SK-N-SH (cell line): Measurements from ENCODE around the gene SRD5A1. TPM values are rescaled to one million over a fixed set of nuclear protein-coding genes. Genes with fewer than 3 reads are reported as not detected.

ENCODE experiments used
- CTCF ChIA-PET: fragments of 300-600, 350-600 bp; formaldehyde crosslinking; extraction: SDS; loops from one replicate; lab custom pipeline; 2021; lab: Yijun Ruan, JAX
- POLR2A ChIA-PET: fragments of 350-600 bp; sonication (Branson Sonifier 250); formaldehyde crosslinking; extraction: SDS; loops from one replicate; lab custom pipeline; 2020; ENCODE audit warnings: antibody characterized with exemption, inconsistent platforms; lab: Yijun Ruan, JAX
- DNase-seq: peaks from one replicate; pipeline ENCODE4 v3.0.0; 2012
- H2AFZ ChIP-seq: fragments of 200-600 bp; sonication (generic); 2 replicates; pipeline ENCODE4 v1.8.1; 2016; ENCODE audit warnings: antibody characterized with exemption, mild to moderate bottlenecking, low read depth
- H3F3A ChIP-seq: fragments of 200-600 bp; sonication (generic); replicated peaks from 2 replicates; pipeline ENCODE3; 2016; ENCODE audit warnings: antibody characterized with exemption, mild to moderate bottlenecking; ENCODE audit not compliant: insufficient read depth
- H3K27ac ChIP-seq, 2 experiments: fragments of 200-500 bp in 1 of 2; fragments of 200-600 bp in 1 of 2; sonication (Bioruptor generic) in 1 of 2; sonication (generic), shearing (Covaris generic) in 1 of 2; 2 replicates each; pipeline versions ENCODE4 v1.5.1 to v1.6.1; 2014 to 2016; ENCODE audit warnings: low read depth in 2 of 2, inconsistent platforms in 1 of 2, low read length in 1 of 2, mild to moderate bottlenecking in 1 of 2, mixed read lengths in 1 of 2
- H3K27me3 ChIP-seq: fragments of 200-600 bp; sonication (generic), shearing (Covaris generic); 2 replicates; pipeline ENCODE4 v1.6.1; 2016; ENCODE audit warnings: mixed run types; ENCODE audit not compliant: insufficient read depth
- H3K36me3 ChIP-seq, 2 experiments: fragments of 200-500 bp in 1 of 2; fragments of 200-600 bp in 1 of 2; sonication (Bioruptor generic) in 1 of 2; sonication (generic) in 1 of 2; replicated peaks in 1 of 2; 2 replicates each; pipeline versions ENCODE3 to v1.5.1; 2014 to 2016; ENCODE audit warnings: low read length in 1 of 2, mild to moderate bottlenecking in 1 of 2; ENCODE audit not compliant: insufficient read depth in 2 of 2, control insufficient read depth in 1 of 2
- H3K4me1 ChIP-seq, 2 experiments: fragments of 200-500 bp in 1 of 2; fragments of 200-600 bp in 1 of 2; sonication (Bioruptor generic) in 1 of 2; sonication (generic), shearing (Covaris generic) in 1 of 2; 2 replicates each; pipeline versions ENCODE4 v1.5.1 to v1.6.1; 2014 to 2016; ENCODE audit warnings: low read depth in 1 of 2, low read length in 1 of 2, mixed run types in 1 of 2; ENCODE audit not compliant: insufficient read depth in 2 of 2, control insufficient read depth in 1 of 2
- H3K4me2 ChIP-seq: fragments of 200-600 bp; sonication (generic), shearing (Covaris generic); 2 replicates; pipeline ENCODE4 v1.6.1; 2017; ENCODE audit warnings: mixed run types
- H3K4me3 ChIP-seq, 2 experiments: fragments of 200-500 bp in 1 of 2; fragments of 200-600 bp in 1 of 2; sonication (Bioruptor generic) in 1 of 2; sonication (generic), shearing (Covaris generic) in 1 of 2; 2 replicates each; pipeline versions ENCODE4 v1.5.1 to v1.8.1; 2014 to 2016; ENCODE audit warnings: low read depth in 2 of 2, inconsistent platforms in 1 of 2, low read length in 1 of 2, mild to moderate bottlenecking in 1 of 2, mixed read lengths in 1 of 2, moderate library complexity in 1 of 2
- H3K79me2 ChIP-seq: fragments of 200-600 bp; sonication (generic); 2 replicates; pipeline ENCODE4 v1.8.1; 2017; ENCODE audit warnings: mild to moderate bottlenecking; ENCODE audit not compliant: insufficient read depth
- H3K9ac ChIP-seq: fragments of 200-600 bp; sonication (generic); 2 replicates; pipeline ENCODE4 v1.6.1; 2017; ENCODE audit warnings: mixed run types
- H3K9me2 ChIP-seq: fragments of 200-600 bp; sonication (generic); 2 replicates; pipeline ENCODE4 v1.6.1; 2017; ENCODE audit warnings: mixed run types
- H3K9me3 ChIP-seq: fragments of 200-600 bp; sonication (generic); 2 replicates; pipeline ENCODE4 v1.6.1; 2017; ENCODE audit warnings: mixed run types, mild to moderate bottlenecking, moderate library complexity
- H4K20me1 ChIP-seq: fragments of 200-600 bp; sonication (generic); 2 replicates; pipeline ENCODE4 v1.6.1; 2017; ENCODE audit warnings: mild to moderate bottlenecking, mixed run types; ENCODE audit not compliant: insufficient read depth
- EP300 ChIP-seq, 2 experiments: IDR thresholded peaks; 2 replicates each; pipeline versions ENCODE4 v1.4.0 to v1.6.1; 2012; ENCODE audit warnings: borderline replicate concordance in 1 of 2, low read depth in 1 of 2, low read length in 1 of 2
- FOXM1 ChIP-seq: IDR thresholded peaks from 2 replicates; pipeline ENCODE4 v1.4.0; 2012; ENCODE audit warnings: low read depth, mild to moderate bottlenecking
- GATA2 ChIP-seq: sonication (generic); formaldehyde crosslinking; IDR thresholded peaks from 2 replicates; pipeline ENCODE4 v1.5.0; 2020; ENCODE audit warnings: mild to moderate bottlenecking, missing genetic modification reagents
- IRF3 ChIP-seq: fragments of 150-350 bp; IDR thresholded peaks from 2 replicates; pipeline ENCODE4 v1.6.1; 2016; ENCODE audit warnings: mild to moderate bottlenecking, low read depth, low read length
- MEF2A ChIP-seq: IDR thresholded peaks from 2 replicates; pipeline ENCODE4 v1.4.0; 2012; ENCODE audit warnings: low read depth, borderline replicate concordance
- MXI1 ChIP-seq: IDR thresholded peaks from 2 replicates; pipeline ENCODE4 v1.6.1; 2012; ENCODE audit warnings: mild to moderate bottlenecking, low read depth, low read length, improper control_type of control experiment
- REST ChIP-seq: IDR thresholded peaks from 2 replicates; pipeline ENCODE4 v1.6.1; 2012; ENCODE audit warnings: mild to moderate bottlenecking, low read depth, low read length, moderate library complexity
- RFX5 ChIP-seq: IDR thresholded peaks from 2 replicates; pipeline ENCODE4 v1.6.1; 2012; ENCODE audit warnings: mild to moderate bottlenecking, improper control_type of control experiment, low read length
- SIN3A ChIP-seq: IDR thresholded peaks from 2 replicates; pipeline ENCODE4 v1.6.1; 2012; ENCODE audit warnings: low read depth, mild to moderate bottlenecking, low read length, moderate library complexity, borderline replicate concordance
- USF2 ChIP-seq: fragments of 150-350 bp; IDR thresholded peaks from 2 replicates; pipeline ENCODE4 v1.6.1; 2017; ENCODE audit warnings: antibody characterized with exemption, low read length, low read depth, borderline replicate concordance
- WGBS: methylation state at CpG from one replicate; pipeline ENCODE4 v1.1.6; 2017; ENCODE audit warnings: low lambda C conversion rate; 5-methylcytosine and 5-hydroxymethylcytosine counted together
- polyA plus RNA-seq, 3 experiments: library from polyadenylated mRNA; depleted of rRNA; stranded (reverse); fragments of >200 nt; gene quantifications; 2 replicates each; pipeline ENCODE4 v1.2.3, GENCODE V29; 2012
- TF ChIP-seq, protein P1 (sequence below): IDR thresholded peaks from 2 replicates; pipeline ENCODE4; 2012

SRD5A1 gene
- polyA plus RNA-seq, 1 of the 3 experiments (the other 2 are of a cell fraction) = 24.0 TPM

GRCh38 chr5:6687505-6687904 lies 54.3 kb downstream of the SRD5A1 start:
- no peaks in the 10 kb centered on the region; the same call in 1 of the 2 replicates for H3K27me3 ChIP-seq
- H3F3A ChIP-seq = no peaks in the 10 kb centered on the region
- no peak for TF ChIP-seq REST
- no peak for TF ChIP-seq SIN3A
- TF ChIP-seq MEF2A = no peak
- no peak for TF ChIP-seq IRF3
- TF ChIP-seq, protein P1, sequence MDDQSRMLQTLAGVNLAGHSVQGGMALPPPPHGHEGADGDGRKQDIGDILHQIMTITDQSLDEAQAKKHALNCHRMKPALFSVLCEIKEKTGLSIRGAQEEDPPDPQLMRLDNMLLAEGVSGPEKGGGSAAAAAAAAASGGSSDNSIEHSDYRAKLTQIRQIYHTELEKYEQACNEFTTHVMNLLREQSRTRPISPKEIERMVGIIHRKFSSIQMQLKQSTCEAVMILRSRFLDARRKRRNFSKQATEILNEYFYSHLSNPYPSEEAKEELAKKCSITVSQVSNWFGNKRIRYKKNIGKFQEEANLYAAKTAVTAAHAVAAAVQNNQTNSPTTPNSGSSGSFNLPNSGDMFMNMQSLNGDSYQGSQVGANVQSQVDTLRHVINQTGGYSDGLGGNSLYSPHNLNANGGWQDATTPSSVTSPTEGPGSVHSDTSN = no peak
- TF ChIP-seq RFX5 = no peak
- TF ChIP-seq EP300 (IDR thresholded peaks at IDR 0.05; ENCODE audit: borderline replicate concordance in 1 of 2, low read depth in 1 of 2, low read length in 1 of 2) = no peak
- TF ChIP-seq GATA2 (CRISPR knock-in tag) = no peak
- no peak for TF ChIP-seq USF2
- no peak for TF ChIP-seq MXI1
- TF ChIP-seq FOXM1 = no peak
- CTCF ChIA-PET = interaction anchor here (0.6 kb wide), 1 partner anchor 1191 kb away, joined by 3 read pairs; no protein-coding TSS in a partner anchor
- POLR2A ChIA-PET = no interaction called here
- H4K20me1 ChIP-seq = no peaks in the 10 kb centered on the region
- H3K9me2 ChIP-seq = no peaks in the 10 kb centered on the region
- no peak overlapping the region for H3K4me3 ChIP-seq
- no peaks in the 10 kb centered on the region for H3K36me3 ChIP-seq
- H3K9ac ChIP-seq = no peak overlapping the region
- H3K9me3 ChIP-seq = no peaks in the 10 kb centered on the region
- no peak overlapping the region for H3K27ac ChIP-seq
- no peak for DNase-seq
- WGBS = 60% methylated on average over 9 of the region's 9 CpGs
- H3K4me1 ChIP-seq = no peaks in the 10 kb centered on the region; a peak in 1 of 4 replicates
- H3K4me2 ChIP-seq = no peak overlapping the region
- no peaks in the 10 kb centered on the region for H3K79me2 ChIP-seq
- no peak overlapping the region for H2AFZ ChIP-seq
